DND-41 (cell line): ENCODE data around the gene SEMA5B.
A peak's percentile ranks its signal among the peaks of the same experiment; 100 is the strongest.

Source experiments
- ATAC-seq: fragments of 200-7000 bp; cut with Tn5 transposase; 3 replicates; pipeline ENCODE4 v1.9.1; 2021; ENCODE audit warnings: low read depth; ENCODE audit not compliant: insufficient read depth
- DNase-seq: peaks from one replicate; pipeline ENCODE4 v3.0.0-alpha.2; 2020
- H2AFZ ChIP-seq: 2 replicates; pipeline ENCODE4 v1.6.0; 2012; ENCODE audit warnings: low read depth, low read length
- H3K27ac ChIP-seq: 2 replicates; pipeline ENCODE4 v1.5.1; 2012; ENCODE audit warnings: low read length, inconsistent platforms
- H3K27me3 ChIP-seq: fragments of 200-600 bp; sonication (generic); 2 replicates; pipeline ENCODE4 v1.6.0; 2012; ENCODE audit warnings: low read length, mild to moderate bottlenecking, inconsistent platforms; ENCODE audit not compliant: insufficient read depth, poor library complexity
- H3K36me3 ChIP-seq: 2 replicates; pipeline ENCODE4 v1.5.1; 2012; ENCODE audit warnings: low read length, inconsistent platforms; ENCODE audit not compliant: insufficient read depth
- H3K4me1 ChIP-seq: 2 replicates; pipeline ENCODE4 v1.5.1; 2012; ENCODE audit warnings: mild to moderate bottlenecking, low read length; ENCODE audit not compliant: insufficient read depth
- H3K4me2 ChIP-seq: 2 replicates; pipeline ENCODE4 v1.6.0; 2012; ENCODE audit warnings: mild to moderate bottlenecking, moderate library complexity, low read length, inconsistent platforms; ENCODE audit not compliant: insufficient read depth
- H3K4me3 ChIP-seq, 2 experiments: fragments of 200-600 bp in 1 of 2; shearing (Covaris generic) in 1 of 2; 2 replicates each; pipeline ENCODE4 v1.5.1; 2012 to 2016; ENCODE audit warnings: inconsistent platforms in 2 of 2, low read length in 2 of 2, mild to moderate bottlenecking in 2 of 2, low read depth in 1 of 2, moderate library complexity in 1 of 2
- H3K79me2 ChIP-seq: 2 replicates; pipeline ENCODE4 v1.6.0; 2012; ENCODE audit warnings: low read length, inconsistent platforms; ENCODE audit not compliant: insufficient read depth
- H3K9ac ChIP-seq: 2 replicates; pipeline ENCODE4 v1.6.0; 2012; ENCODE audit warnings: low read depth, mild to moderate bottlenecking, inconsistent platforms, low read length, moderate library complexity
- H3K9me3 ChIP-seq: 2 replicates; pipeline ENCODE4 v1.5.1; 2012; ENCODE audit warnings: low read length, moderate library complexity, mild to moderate bottlenecking, inconsistent platforms; ENCODE audit not compliant: insufficient read depth, severe bottlenecking
- H4K20me1 ChIP-seq: 2 replicates; pipeline ENCODE4 v1.6.0; 2012; ENCODE audit warnings: low read length; ENCODE audit not compliant: insufficient read depth
- EZH2 ChIP-seq: IDR thresholded peaks from 3 replicates; pipeline ENCODE4 v1.6.1; 2012; ENCODE audit warnings: borderline replicate concordance, low read depth, mild to moderate bottlenecking, moderate library complexity, low read length, inconsistent platforms; ENCODE audit not compliant: severe bottlenecking
- TF ChIP-seq, protein P1 (sequence below): IDR thresholded peaks from 2 replicates; pipeline ENCODE4 v1.5.1; 2012; ENCODE audit warnings: borderline replicate concordance, low read length, moderate library complexity, mild to moderate bottlenecking; ENCODE audit not compliant: poor library complexity, severe bottlenecking; ENCODE audit errors: extremely low read depth

Gene SEMA5B

DNA sequence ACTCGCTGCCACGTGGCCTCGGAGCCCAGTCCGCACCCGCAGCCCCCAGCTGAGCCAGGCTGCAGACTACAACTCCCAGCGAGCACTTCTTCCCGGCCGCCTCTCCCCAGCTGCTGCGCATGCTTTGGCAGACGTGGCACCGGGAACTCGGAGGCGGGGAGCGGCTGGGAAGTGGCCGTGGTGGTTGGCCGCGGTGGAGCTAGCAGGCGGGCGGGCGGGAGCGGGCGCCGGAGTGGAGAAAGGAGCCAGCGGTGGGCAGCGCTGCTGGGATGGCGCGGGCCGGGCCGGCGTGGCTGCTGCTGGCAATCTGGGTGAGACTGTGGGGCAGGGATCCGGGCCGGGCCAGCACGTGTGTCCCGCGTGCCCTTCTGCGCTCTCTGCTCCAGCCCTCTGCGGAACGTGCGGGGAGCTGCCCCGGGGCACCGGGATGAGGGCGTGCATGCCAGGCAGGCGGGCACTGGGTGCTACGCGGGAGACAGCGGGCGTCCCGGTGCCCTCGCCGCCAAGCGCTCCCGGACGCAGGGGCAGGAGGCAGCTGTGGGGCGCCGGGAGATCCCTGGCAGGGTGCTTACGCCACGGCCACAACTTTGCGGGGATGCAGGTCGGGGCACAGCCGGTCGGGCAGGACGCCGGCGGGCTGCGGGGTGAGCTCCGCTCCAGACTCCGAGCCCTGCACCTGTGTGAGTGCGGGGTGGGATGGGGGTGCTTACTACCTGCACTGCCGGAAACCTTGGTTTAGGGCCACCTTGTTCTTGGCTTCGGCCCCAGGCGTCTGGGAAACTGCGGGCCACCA is 39.5 kb upstream of the SEMA5B start, which contains the start of gene PDIA5:
TSS of gene PDIA5 (plus strand) at position 130 of the 793 bp plus-strand sequence. CDS start at position 270, 140 bp downstream.
- Histone ChIP-seq H4K20me1 (peaks cover 27% of the 10 kb centered on the region; the same call in 1 of the 2 replicates), H3K4me2 (peak within 1 kb of the TSS; percentile 93), H3K4me1 (peaks cover 43% of the 10 kb centered on the region), H3K9ac (peak within 1 kb of the TSS; percentile 65), H3K79me2 (peaks cover 37% of the 10 kb centered on the region), H3K9me3 (no peaks in the 10 kb centered on the region), H3K27me3 (no peaks in the 10 kb centered on the region), H3K4me3 (peak within 1 kb of the TSS; percentile 68 to 95), H3K36me3 (no peaks in the 10 kb centered on the region), H2AFZ (peak within 1 kb of the TSS; percentile 84), H3K27ac (peak within 1 kb of the TSS; percentile 35)
- DNase-seq (peak; percentile 88), ATAC-seq (peak; percentile 88)
- no peak for TF ChIP-seq EZH2
- TF ChIP-seq, protein P1, sequence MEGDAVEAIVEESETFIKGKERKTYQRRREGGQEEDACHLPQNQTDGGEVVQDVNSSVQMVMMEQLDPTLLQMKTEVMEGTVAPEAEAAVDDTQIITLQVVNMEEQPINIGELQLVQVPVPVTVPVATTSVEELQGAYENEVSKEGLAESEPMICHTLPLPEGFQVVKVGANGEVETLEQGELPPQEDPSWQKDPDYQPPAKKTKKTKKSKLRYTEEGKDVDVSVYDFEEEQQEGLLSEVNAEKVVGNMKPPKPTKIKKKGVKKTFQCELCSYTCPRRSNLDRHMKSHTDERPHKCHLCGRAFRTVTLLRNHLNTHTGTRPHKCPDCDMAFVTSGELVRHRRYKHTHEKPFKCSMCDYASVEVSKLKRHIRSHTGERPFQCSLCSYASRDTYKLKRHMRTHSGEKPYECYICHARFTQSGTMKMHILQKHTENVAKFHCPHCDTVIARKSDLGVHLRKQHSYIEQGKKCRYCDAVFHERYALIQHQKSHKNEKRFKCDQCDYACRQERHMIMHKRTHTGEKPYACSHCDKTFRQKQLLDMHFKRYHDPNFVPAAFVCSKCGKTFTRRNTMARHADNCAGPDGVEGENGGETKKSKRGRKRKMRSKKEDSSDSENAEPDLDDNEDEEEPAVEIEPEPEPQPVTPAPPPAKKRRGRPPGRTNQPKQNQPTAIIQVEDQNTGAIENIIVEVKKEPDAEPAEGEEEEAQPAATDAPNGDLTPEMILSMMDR, result no peak

DNA sequence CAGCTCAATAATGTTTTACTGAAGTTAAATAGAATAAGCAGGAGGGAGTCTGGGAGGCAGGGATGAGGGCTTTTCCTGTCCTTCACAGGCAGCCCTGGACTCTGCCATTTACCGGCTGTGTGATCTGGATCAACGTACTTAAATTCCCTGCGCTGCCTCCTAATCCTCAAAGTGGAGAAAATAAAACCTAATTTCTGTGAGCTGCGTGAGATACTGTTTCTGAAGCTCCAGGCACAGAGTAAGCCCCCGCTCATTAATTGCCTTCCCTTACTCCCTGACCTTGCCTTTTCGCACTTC is 39.0 kb upstream of the SEMA5B start:
- Histone ChIP-seq H3K9me3 (no peaks in the 10 kb centered on the region), H3K4me2 (peak overlapping the region; percentile 93), H3K27ac (no peak overlapping the region), H3K79me2 (peaks cover 35% of the 10 kb centered on the region), H3K9ac (peak overlapping the region; percentile 65), H4K20me1 (peaks cover 22% of the 10 kb centered on the region; the same call in 1 of the 2 replicates), H3K4me3 (peak overlapping the region in 1 of 2 experiments; percentile 95; a peak in 2 of 4 replicates), H3K27me3 (no peaks in the 10 kb centered on the region), H3K4me1 (peaks cover 43% of the 10 kb centered on the region), H2AFZ (peak overlapping the region; percentile 84), H3K36me3 (no peaks in the 10 kb centered on the region)
- TF ChIP-seq, protein P1, result no peak
- TF ChIP-seq EZH2, result no peak
- no peak for DNase-seq
- no peak for ATAC-seq

DNA sequence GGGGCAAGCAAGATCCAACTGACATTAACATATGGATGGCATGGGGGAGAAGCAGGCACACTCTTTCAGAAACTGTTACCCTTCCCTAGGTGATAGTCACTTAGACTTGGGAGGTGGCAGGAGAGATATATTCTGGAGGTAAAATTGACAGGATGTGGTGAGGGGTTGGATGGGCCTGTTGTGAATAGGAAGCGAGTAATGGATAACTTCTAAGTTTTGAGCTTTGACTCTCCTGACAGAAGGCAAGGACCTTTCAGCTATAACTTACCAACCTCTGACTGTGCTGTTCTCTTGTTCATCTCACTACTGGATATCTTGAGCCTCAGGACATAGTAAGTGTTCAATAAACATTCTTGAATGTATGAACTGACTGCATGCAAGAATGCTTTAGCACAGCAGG is 37.4 kb upstream of the SEMA5B start:
- Histone ChIP-seq H3K36me3 (no peaks in the 10 kb centered on the region), H3K4me1 (peaks cover 43% of the 10 kb centered on the region), H3K4me3 (no peak overlapping the region), H3K4me2 (no peak overlapping the region), H3K9me3 (no peaks in the 10 kb centered on the region), H2AFZ (peak overlapping the region; percentile 8; the same call in 1 of the 2 replicates), H3K27ac (no peak overlapping the region), H3K27me3 (no peaks in the 10 kb centered on the region), H3K79me2 (peaks cover 24% of the 10 kb centered on the region), H4K20me1 (peaks cover 15% of the 10 kb centered on the region; the same call in 1 of the 2 replicates), H3K9ac (no peak overlapping the region)
- TF ChIP-seq, protein P1, result no peak
- TF ChIP-seq EZH2, result no peak
- ATAC-seq (peak; percentile 48), DNase-seq (peak; percentile 41)

DNA sequence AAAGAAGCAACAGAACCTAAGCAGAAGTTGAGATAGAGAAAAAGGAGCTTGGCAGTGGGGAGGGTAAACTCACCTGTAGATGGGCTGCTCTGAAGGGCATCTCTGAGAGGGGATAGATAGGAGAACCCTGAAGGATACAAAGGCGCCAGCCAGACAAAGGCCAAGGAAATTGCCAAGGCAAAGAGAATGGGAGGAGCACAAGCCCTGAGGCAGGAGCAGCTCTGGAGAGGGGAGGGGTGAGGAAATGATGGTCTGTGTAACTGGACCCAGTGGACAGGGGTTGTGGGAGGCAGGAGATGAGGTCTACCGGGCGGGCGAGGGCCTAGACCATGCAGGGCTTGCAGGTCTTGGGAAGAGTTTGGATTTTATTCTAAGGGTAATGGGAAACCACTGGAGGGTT is 36.9 kb upstream of the SEMA5B start:
- Histone ChIP-seq H3K4me2 (no peak overlapping the region), H2AFZ (no peak overlapping the region; the same call in 1 of the 2 replicates), H3K4me1 (peaks cover 43% of the 10 kb centered on the region), H3K79me2 (peaks cover 23% of the 10 kb centered on the region), H3K9ac (no peak overlapping the region), H3K4me3 (no peak overlapping the region), H3K36me3 (no peaks in the 10 kb centered on the region), H3K27me3 (no peaks in the 10 kb centered on the region), H4K20me1 (peaks cover 15% of the 10 kb centered on the region; the same call in 1 of the 2 replicates), H3K27ac (no peak overlapping the region), H3K9me3 (no peaks in the 10 kb centered on the region)
- TF ChIP-seq, protein P1, result no peak
- TF ChIP-seq EZH2, result no peak
- no peak for ATAC-seq
- DNase-seq, result no peak
